Nucleus accumbens (tissue), 56 donors: ENCODE measurements around the gene STK17A.

ENCODE experiments used
- DNase-seq, 56 donors: peaks; one replicate each; lab custom pipeline; 2025; lab: John Stamatoyannopoulos, UW

Gene STK17A

GRCh38 chr7:43630482-43630881 lies 47.6 kb downstream of the STK17A start:
- DNase-seq = no peak

DNA sequence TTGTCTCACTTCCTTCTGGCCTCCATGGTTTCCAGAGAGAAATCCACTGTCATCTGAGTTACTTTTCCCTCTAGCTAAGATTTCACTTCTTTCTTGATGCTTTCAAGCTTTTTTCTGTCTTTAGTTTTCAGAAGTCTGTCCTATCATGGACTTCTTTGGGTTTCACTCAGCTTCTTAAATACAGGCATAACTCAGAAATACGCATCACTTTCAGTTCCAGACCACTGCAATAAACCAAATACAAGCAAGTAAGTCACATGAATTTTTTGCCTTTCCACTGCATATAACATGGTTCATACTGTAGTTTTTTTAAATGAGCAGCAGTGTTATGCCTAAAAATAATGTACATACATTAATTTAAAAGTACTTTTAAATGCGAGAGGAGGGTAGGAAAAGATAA lies 48.7 kb downstream of the STK17A start:
- no peak for DNase-seq

GRCh38 chr7:43632746-43633145 lies 49.8 kb downstream of the STK17A start:
- no peak for DNase-seq

DNA sequence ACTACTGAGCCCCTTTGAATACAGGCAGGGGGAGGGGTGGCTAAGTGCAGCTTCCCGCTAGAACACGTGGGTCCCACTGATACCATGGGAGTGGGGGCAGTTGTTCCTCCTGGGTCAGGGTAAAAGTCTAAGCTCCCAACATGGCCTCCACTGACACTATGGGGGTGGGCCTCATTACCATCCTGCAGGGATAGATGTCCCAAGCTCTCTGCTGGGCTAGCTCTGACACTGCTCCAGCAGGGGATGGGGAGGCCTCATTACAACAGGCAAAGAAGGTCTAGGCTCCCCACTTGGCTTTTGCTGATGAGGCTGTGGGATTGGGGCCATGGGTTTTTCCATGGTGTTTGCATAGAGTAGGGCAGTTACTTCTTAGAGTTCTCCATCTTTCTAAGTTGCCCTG lies 51.5 kb downstream of the STK17A start:
- no peak for DNase-seq

DNA sequence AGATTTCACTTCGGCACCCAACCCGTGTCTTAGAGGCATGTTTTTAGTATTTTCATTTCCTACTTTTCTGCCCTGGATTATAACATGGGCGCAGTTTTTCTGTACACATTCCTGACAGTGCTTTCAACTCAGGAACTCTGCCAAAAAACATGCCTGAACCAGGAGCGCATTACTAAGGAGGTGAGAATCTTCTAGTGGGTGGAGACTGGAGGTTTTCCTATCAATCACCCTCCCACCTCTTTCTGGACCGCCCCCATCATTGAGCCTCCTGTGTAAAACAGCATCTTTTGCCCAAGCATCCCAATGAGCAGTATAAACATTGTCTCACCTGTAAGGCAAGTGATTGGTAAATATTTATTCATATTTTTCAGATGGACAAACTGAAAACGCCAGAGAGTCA lies 53.2 kb downstream of the STK17A start:
- DNase-seq = no peak

DNA sequence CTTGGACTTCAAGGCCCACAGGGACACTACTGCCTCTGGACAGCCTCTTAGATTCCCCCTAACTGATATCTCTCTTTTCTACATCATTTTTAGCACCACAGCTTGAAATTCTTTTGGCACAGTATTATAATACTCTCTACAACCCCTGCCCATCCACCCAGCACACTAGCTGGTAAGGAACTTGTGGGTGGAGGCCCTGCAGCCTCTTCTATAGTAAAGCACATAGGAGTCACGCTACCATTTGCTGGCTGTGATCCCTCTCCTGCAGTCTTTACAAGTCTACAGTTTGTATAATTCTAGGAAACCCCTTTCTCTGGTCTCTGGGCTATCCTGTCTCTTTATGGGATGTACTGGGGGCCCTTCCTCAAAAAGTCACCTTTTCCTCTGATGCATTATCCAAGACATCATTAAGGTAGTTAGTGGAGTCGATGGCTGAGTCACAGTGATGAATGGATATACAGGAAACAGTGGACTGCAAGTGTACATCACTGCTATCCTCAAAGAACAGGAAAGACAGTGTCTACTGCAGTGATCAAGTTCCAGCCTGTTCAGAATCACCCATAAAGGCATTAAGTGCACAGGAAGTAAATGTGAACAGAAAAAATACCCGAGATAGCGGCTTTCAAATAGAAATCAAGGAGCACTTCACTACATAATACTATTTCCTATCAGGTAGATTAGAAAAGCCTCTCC lies 54.4 kb downstream of the STK17A start:
- no peak for DNase-seq

DNA sequence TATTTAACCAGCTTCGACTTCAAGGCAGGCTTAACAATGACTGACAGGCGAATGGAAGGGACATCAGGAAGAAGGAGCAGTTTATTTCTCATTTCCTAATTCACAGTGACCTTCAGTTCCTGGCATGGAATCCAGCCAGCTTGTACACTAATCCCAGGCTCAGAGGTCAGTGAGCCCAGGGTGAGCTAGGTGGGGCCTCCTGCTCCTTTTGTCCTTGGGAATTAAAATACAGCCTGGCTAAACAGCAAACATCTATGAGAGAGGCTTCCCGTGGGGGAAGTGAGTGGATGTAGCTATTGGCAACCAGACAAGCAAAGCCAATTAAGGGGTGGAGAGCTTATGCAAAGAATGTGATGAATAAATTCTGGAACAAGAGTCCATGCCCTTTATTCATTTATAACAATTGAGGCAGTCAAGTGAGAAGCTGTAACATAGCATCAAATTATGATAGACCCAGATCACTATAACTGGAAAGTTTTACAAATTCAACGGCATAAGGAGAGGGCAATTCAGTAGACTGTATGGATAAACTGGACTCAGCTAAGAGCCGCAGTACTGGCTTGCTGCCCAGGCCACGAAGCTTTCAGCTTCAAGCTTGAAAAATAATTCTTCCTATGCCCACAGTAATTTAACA lies 57.1 kb downstream of the STK17A start:
- DNase-seq = peak in 5 of 56 donors; percentile 8 to 51 (median 19)

DNA sequence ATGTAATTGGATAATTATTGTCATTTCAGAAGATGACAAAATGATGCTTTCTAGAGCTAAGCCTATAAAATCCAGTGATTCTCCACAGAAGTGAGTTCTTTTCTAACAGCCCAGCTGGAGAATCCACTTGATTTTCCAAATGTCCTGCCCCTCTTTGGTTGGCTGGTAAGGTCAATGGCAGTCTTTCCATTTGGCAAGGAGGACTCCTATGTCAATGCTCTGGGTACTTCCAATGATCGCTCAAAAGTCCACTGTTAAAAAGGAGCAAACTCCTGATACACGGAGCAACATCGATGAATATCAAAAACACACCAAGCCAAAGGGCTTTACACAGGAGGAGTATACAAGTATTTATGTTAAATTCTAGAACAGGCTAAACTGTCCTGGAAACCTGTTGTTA lies 57.8 kb downstream of the STK17A start:
- DNase-seq = no peak

DNA sequence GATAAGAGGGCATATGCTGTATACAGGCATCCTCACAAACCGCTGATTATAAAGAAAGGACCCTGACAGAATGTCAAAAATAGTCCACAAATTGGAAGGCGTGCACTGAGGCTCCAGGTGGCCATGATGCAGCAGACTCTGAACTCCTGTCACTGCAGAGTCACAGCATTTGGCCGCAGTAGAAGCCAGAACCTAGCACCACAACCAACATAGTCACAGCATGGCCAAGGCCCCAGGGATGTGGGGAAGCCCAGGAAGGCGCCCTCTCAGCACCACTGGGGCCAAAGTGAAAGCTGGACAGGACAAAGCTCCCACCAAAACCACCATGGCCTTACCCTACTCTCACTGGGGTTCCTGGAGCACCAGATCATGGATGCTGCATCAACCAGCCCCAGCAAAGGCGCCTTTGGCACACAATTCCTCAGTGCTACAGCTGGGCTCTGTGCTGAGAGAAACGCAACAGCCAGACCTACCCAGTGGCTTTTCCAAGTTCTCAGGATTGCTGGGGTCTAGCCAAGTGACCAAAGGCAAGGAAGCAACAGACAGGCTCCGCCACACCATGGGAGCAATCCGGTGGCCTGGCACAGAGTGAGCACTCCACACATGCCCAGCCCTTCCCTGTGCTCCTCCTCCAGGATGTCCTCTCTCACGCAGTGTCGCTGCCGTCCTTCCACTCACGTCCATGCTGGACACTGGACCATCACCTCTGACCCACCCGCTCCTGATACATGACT lies 60.2 kb downstream of the STK17A start:
- no peak for DNase-seq

GRCh38 chr7:43643846-43644245 lies 60.9 kb downstream of the STK17A start:
- no peak for DNase-seq

DNA sequence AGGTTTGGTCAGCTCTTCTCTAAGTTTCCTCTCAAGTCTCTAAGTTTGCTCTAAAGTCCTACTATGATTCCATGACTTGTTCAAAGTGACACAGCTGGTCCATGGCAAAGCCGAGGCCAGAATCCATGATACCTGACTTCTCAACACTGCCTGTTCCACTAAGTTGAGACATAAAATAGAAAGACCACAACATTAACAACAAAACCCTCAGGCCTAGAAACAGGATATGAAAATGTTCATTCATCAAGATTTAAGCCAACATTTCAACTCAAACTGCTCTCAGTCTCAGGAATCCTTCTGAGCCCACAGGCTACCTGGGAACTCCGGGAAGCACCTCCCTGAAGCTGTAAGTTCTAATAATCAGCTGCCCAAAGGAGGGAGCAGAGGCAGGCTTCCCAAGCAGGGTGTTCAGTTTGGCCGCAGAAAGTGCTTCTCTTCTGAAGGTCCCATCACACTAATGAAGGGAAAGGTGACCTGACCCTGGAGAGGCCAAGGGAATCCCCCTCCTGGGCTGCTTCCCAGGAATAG lies 62.9 kb downstream of the STK17A start:
- DNase-seq = no peak

GRCh38 chr7:43646603-43647338 lies 63.9 kb downstream of the STK17A start:
- peak in 6 of 56 donors; percentile 18 to 32 (median 25) for DNase-seq

GRCh38 chr7:43647339-43647672 lies 64.4 kb downstream of the STK17A start:
- peak in 1 of 56 donors; percentile 46 for DNase-seq

GRCh38 chr7:43647673-43648472 lies 65.0 kb downstream of the STK17A start:
- DNase-seq = peak in 53 of 56 donors; percentile 16 to 86 (median 65)

- DNase-seq = peak in 6 of 56 donors; percentile 14 to 26 (median 20)
These were observed 65.8 kb downstream of the STK17A start for GRCh38 chr7:43648473-43649406.

- DNase-seq = no peak
These were observed 66.9 kb downstream of the STK17A start for GRCh38 chr7:43649755-43650274.

GRCh38 chr7:43650457-43651052 lies 67.6 kb downstream of the STK17A start:
- no peak for DNase-seq

GRCh38 chr7:43652364-43652763 lies 69.5 kb downstream of the STK17A start:
- DNase-seq = no peak
